ENCODE data around the gene PIKFYVE. TPM values are rescaled to one million over a fixed set of nuclear protein-coding genes. Genes with fewer than 3 reads are reported as not detected.
"Not testable (repeated sequence)": the region's sequence is repeated elsewhere in the genome, so short reads cannot be mapped to it uniquely, and the experiment has no call there.

The PIKFYVE gene
- total RNA-seq, 1 experiment from 2014 or later, result 27.2 TPM

DNA sequence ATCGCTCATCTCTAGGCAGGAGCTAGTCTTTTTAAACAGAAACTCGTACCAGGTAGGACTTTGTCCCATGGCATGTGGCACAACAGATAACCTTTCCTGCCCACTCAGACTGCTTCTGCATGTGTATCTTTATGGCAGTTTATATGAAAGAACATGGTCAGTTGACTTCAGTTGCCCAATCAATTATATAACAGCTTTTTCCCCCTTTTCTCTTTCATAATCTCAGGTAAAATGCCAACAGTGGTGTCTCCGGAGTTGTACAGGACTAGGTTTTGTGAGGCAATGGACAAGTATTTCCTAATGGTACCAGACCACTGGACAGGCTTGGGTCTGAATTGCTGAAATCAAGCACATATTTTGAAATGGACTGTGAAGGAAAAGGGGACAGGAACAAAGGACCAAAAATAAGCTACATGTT, 88.9 kb downstream of the PIKFYVE start:
- TF ChIP-seq, protein P1, sequence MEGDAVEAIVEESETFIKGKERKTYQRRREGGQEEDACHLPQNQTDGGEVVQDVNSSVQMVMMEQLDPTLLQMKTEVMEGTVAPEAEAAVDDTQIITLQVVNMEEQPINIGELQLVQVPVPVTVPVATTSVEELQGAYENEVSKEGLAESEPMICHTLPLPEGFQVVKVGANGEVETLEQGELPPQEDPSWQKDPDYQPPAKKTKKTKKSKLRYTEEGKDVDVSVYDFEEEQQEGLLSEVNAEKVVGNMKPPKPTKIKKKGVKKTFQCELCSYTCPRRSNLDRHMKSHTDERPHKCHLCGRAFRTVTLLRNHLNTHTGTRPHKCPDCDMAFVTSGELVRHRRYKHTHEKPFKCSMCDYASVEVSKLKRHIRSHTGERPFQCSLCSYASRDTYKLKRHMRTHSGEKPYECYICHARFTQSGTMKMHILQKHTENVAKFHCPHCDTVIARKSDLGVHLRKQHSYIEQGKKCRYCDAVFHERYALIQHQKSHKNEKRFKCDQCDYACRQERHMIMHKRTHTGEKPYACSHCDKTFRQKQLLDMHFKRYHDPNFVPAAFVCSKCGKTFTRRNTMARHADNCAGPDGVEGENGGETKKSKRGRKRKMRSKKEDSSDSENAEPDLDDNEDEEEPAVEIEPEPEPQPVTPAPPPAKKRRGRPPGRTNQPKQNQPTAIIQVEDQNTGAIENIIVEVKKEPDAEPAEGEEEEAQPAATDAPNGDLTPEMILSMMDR (conservative IDR thresholded peaks at IDR 0.05), result no peak
- no peaks in the 10 kb centered on the region for H3K79me1 ChIP-seq (ENCODE audit: insufficient read depth, low read depth, low read length, poor library complexity, severe bottlenecking)
- no peak overlapping the region for H3K9ac ChIP-seq (ENCODE audit: extremely low read depth, insufficient read length, low read length)
- H4K5ac ChIP-seq (ENCODE audit: insufficient read length, low read depth, low read length), result no peak overlapping the region
- H3K27ac ChIP-seq (ENCODE audit: insufficient read length, low read depth, low read length), result no peak overlapping the region
- no peak overlapping the region for H2BK12ac ChIP-seq (ENCODE audit: insufficient read length, low read depth, low read length)
- H3K14ac ChIP-seq (ENCODE audit: insufficient read depth, low read length), result no peak overlapping the region
- WGBS (ENCODE audit: extremely low coverage, insufficient read length, low lambda C conversion rate), result no CpG with 5 or more reads among the region's 3 CpGs
- no peak overlapping the region for H3K23ac ChIP-seq (ENCODE audit: insufficient read length, low read depth, low read length)
- H3K23me2 ChIP-seq (ENCODE audit: insufficient read length, low read depth, low read length, poor library complexity, severe bottlenecking), result no peaks in the 10 kb centered on the region
- H3K18ac ChIP-seq (ENCODE audit: insufficient read length, low read depth, low read length), result no peak overlapping the region
- H2AFZ ChIP-seq (ENCODE audit: low read length), result no peak overlapping the region
- no peak overlapping the region for H3K4me2 ChIP-seq (ENCODE audit: insufficient read depth, insufficient read length, low read length)
- H2BK120ac ChIP-seq (ENCODE audit: low read depth, low read length, poor library complexity, severe bottlenecking), result no peak overlapping the region
- no peak overlapping the region for H2BK15ac ChIP-seq (ENCODE audit: low read depth, low read length)
- H4K20me1 ChIP-seq (ENCODE audit: control insufficient read depth, insufficient read depth, insufficient read length), result no peaks in the 10 kb centered on the region
- no peak overlapping the region for H2AK5ac ChIP-seq (ENCODE audit: insufficient read length, low read length)
- H3K9me3 ChIP-seq (ENCODE audit: control insufficient read depth, low read depth, low read length), result no peaks in the 10 kb centered on the region
- peaks cover 3 to 5% of the 10 kb centered on the region in 2 experiments; a peak in 3 of 4 replicates for H3K4me1 Mint-ChIP-seq
- no peaks in the 10 kb centered on the region for H3K79me2 ChIP-seq (ENCODE audit: insufficient read depth, low read length)
- no peaks in the 10 kb centered on the region; a peak in 1 of 5 replicates for H3K9me3 Mint-ChIP-seq
- H3T11ph ChIP-seq (ENCODE audit: low read length), result no peak overlapping the region
- no peak for DNase-seq
- H4K8ac ChIP-seq (replicated peaks; ENCODE audit: insufficient read length, low read depth, low read length), result no peak overlapping the region
- no peak overlapping the region for H3K4me3 Mint-ChIP-seq
- H3K27ac Mint-ChIP-seq, result no peak overlapping the region
- H3K4ac ChIP-seq (ENCODE audit: low read depth, low read length), result no peak overlapping the region
- no peak overlapping the region for H2BK5ac ChIP-seq (ENCODE audit: insufficient read length, low read length)
- no peak overlapping the region for H4K91ac ChIP-seq (ENCODE audit: insufficient read length, low read depth, low read length)
- peaks cover 26 to 75% (median 59%) of the 10 kb centered on the region in 3 experiments for H3K36me3 Mint-ChIP-seq (ENCODE audit: insufficient read depth in 1 of 3, low read depth in 3 of 3)
- no peaks in the 10 kb centered on the region for H3K4me1 ChIP-seq (ENCODE audit: insufficient read depth, low read length)
- H3K27me3 Mint-ChIP-seq (ENCODE audit: low read depth), result no peaks in the 10 kb centered on the region; the same call in 1 of the 2 replicates
- no peaks in the 10 kb centered on the region for H3K27me3 ChIP-seq (ENCODE audit: insufficient read depth, low read length)
- no peak overlapping the region for H3K56ac ChIP-seq (ENCODE audit: insufficient read length, low read depth, low read length)
- no peak overlapping the region for H2BK20ac ChIP-seq (ENCODE audit: low read depth, low read length, poor library complexity, severe bottlenecking)

DNA sequence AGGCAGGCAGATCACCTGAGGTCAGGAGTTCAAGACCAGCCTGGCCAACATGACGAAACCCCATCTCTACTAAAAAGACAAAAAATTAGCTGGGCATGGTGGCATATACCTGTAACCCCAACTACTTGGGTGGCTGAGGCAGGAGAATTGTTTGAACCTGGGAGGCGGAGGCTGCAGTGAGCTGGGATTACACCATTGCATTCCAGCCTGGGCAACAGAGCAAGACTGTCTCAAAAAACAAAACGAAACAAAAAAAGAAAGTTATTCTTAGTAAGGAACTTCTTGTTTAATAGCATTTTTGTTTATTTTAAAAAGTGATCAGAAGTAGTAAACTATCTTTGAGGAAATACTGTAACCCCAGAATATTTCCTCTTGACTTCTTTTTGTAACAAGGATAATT, 90.4 kb downstream of the PIKFYVE start:
- H4K5ac ChIP-seq (ENCODE audit: insufficient read length, low read depth, low read length); H3K18ac ChIP-seq (ENCODE audit: insufficient read length, low read depth, low read length); H3K4me1 Mint-ChIP-seq; H3K9ac ChIP-seq (ENCODE audit: extremely low read depth, insufficient read length, low read length); H3K27ac Mint-ChIP-seq; H3T11ph ChIP-seq (ENCODE audit: low read length); H2AFZ ChIP-seq (ENCODE audit: low read length); H3K79me1 ChIP-seq (ENCODE audit: insufficient read depth, low read depth, low read length, poor library complexity, severe bottlenecking); H2BK15ac ChIP-seq (ENCODE audit: low read depth, low read length); H2BK12ac ChIP-seq (ENCODE audit: insufficient read length, low read depth, low read length); H3K14ac ChIP-seq (ENCODE audit: insufficient read depth, low read length); H3K4ac ChIP-seq (ENCODE audit: low read depth, low read length); H3K4me3 Mint-ChIP-seq; H3K9me3 ChIP-seq (ENCODE audit: control insufficient read depth, low read depth, low read length); H3K4me1 ChIP-seq (ENCODE audit: insufficient read depth, low read length); H3K27me3 ChIP-seq (ENCODE audit: insufficient read depth, low read length); H3K56ac ChIP-seq (ENCODE audit: insufficient read length, low read depth, low read length); H4K20me1 ChIP-seq (ENCODE audit: control insufficient read depth, insufficient read depth, insufficient read length); H2BK20ac ChIP-seq (ENCODE audit: low read depth, low read length, poor library complexity, severe bottlenecking); H3K23ac ChIP-seq (ENCODE audit: insufficient read length, low read depth, low read length); H2BK5ac ChIP-seq (ENCODE audit: insufficient read length, low read length); H3K9me3 Mint-ChIP-seq; H2AK5ac ChIP-seq (ENCODE audit: insufficient read length, low read length); H3K79me2 ChIP-seq (ENCODE audit: insufficient read depth, low read length); H3K23me2 ChIP-seq (ENCODE audit: insufficient read length, low read depth, low read length, poor library complexity, severe bottlenecking); DNase-seq; H3K4me2 ChIP-seq (ENCODE audit: insufficient read depth, insufficient read length, low read length); H4K8ac ChIP-seq (replicated peaks; ENCODE audit: insufficient read length, low read depth, low read length); H4K91ac ChIP-seq (ENCODE audit: insufficient read length, low read depth, low read length); H2BK120ac ChIP-seq (ENCODE audit: low read depth, low read length, poor library complexity, severe bottlenecking); H3K27me3 Mint-ChIP-seq (ENCODE audit: low read depth); H3K27ac ChIP-seq (ENCODE audit: insufficient read length, low read depth, low read length): not testable (repeated sequence)
- WGBS (ENCODE audit: extremely low coverage, insufficient read length, low lambda C conversion rate), result no CpG with 5 or more reads among the region's 3 CpGs
- peaks cover 17 to 64% (median 47%) of the 10 kb centered on the region in 3 experiments; a peak in 6 of 7 replicates for H3K36me3 Mint-ChIP-seq (ENCODE audit: insufficient read depth in 1 of 3, low read depth in 3 of 3)
